Thymus (tissue), 11 donors: ENCODE results near the gene MXRA8. TPM values are rescaled to one million over a fixed set of nuclear protein-coding genes. Genes with fewer than 3 reads are reported as not detected.

Experiments used
- DNase-seq, 9 donors: peaks; one replicate each; pipeline ENCODE4 v3.0.0-alpha.2; 2013; ENCODE audit warnings: low spot score in 9 of 9, low read depth in 6 of 9, missing footprints in 1 of 9
- H3K27ac ChIP-seq, 2 donors: one replicate each; pipeline ENCODE4 v1.5.1; 2013; ENCODE audit warnings: control low read depth in 1 of 2, low read depth in 1 of 2, low read length in 1 of 2, mild to moderate bottlenecking in 1 of 2, moderate library complexity in 1 of 2
- H3K27me3 ChIP-seq, 2 donors: one replicate each; pipeline ENCODE4 v1.5.1; 2013; ENCODE audit warnings: low read length in 1 of 2; ENCODE audit not compliant: control insufficient read depth in 2 of 2, insufficient read depth in 1 of 2
- H3K36me3 ChIP-seq, 2 donors: one replicate each; pipeline ENCODE4 v1.5.1; 2013; ENCODE audit warnings: low read length in 1 of 2, mild to moderate bottlenecking in 1 of 2, moderate library complexity in 1 of 2; ENCODE audit not compliant: control insufficient read depth in 2 of 2, insufficient read depth in 2 of 2
- H3K4me1 ChIP-seq, 2 donors: one replicate each; pipeline ENCODE4 v1.5.1; 2013; ENCODE audit warnings: low read length in 2 of 2; ENCODE audit not compliant: control insufficient read depth in 2 of 2, insufficient read depth in 2 of 2
- H3K4me3 ChIP-seq, 2 donors: one replicate each; pipeline ENCODE4 v1.5.1; 2013; ENCODE audit warnings: low read length in 2 of 2, control low read depth in 1 of 2, mild to moderate bottlenecking in 1 of 2
- H3K9me3 ChIP-seq, 2 donors: one replicate each; pipeline ENCODE4 v1.5.1; 2013; ENCODE audit warnings: low read length in 1 of 2, mild to moderate bottlenecking in 1 of 2; ENCODE audit not compliant: control insufficient read depth in 2 of 2, insufficient read depth in 1 of 2
- WGBS: extraction: QIAGEN DNeasy Blood & Tissue Kit; methylation state at CpG from one replicate; pipeline ENCODE4 v1.1.7; 2013; 5-methylcytosine and 5-hydroxymethylcytosine counted together
- polyA plus RNA-seq: library from polyadenylated mRNA; stranded (reverse); fragments of 200-250 nt; gene quantifications from one replicate; pipeline ENCODE4 v1.2.3, GENCODE V29; 2013
- total RNA-seq: library from RNA; stranded (reverse); fragments of 120-200 nt; gene quantifications from one replicate; pipeline ENCODE4 v1.2.4, GENCODE V29; 2013
- donor health status: healthy.

The MXRA8 gene
- total and polyA plus RNA-seq, 2 donors: 2.7 to 9.6 TPM

DNA sequence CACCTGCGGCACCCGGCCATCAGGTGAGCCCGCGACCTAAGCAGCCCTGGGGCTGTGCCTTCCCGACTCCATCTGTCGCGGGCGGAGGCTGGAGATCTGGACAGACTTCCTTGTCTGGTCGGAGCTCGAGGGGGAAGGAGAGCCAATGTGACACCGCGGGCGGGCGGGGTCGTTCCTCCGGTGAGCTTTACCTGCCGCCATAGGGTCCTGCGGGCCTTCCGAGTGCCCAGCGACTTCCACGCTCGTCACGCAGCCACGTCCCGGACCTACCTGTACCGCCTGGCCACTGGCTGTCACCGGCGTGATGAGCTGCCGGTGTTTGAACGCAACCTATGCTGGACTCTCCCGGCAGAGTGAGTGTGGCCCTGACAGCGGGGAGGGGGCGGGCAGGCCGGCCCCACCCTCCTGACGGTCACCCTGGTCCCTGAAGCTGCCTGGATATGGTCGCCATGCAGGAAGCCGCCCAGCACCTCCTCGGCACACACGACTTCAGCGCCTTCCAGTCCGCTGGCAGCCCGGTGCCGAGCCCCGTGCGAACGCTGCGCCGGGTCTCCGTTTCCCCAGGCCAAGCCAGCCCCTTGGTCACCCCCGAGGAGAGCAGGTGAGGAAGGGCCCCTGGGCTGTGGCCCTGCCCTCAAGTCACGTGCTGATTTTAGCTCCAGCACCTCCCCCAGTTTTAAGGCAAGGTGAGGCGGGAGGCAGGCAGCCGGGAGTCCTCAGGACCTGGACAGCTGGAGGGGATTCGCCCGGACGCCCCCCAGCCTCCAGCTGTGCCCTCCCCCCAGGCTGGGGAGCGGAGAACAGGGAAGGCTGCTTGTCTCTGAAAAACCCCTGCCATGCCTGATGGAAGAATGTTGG lies 48.9 kb downstream of the MXRA8 start:
- 66% methylated on average over 57 of the region's 57 CpGs for WGBS
- Histone ChIP-seq H3K4me1 (peaks cover 24 to 34% of the 10 kb centered on the region in 2 donors), H3K9me3 (peaks cover 0 to 3% of the 10 kb centered on the region in 2 donors), H3K4me3 (peak overlapping the region; percentile 50 to 82), H3K36me3 (peaks cover 39 to 44% of the 10 kb centered on the region in 2 donors), H3K27ac (no peak overlapping the region), H3K27me3 (peaks cover 0 to 4% of the 10 kb centered on the region in 2 donors)
- DNase-seq: peak in 1 of 9 donors; percentile 20

DNA sequence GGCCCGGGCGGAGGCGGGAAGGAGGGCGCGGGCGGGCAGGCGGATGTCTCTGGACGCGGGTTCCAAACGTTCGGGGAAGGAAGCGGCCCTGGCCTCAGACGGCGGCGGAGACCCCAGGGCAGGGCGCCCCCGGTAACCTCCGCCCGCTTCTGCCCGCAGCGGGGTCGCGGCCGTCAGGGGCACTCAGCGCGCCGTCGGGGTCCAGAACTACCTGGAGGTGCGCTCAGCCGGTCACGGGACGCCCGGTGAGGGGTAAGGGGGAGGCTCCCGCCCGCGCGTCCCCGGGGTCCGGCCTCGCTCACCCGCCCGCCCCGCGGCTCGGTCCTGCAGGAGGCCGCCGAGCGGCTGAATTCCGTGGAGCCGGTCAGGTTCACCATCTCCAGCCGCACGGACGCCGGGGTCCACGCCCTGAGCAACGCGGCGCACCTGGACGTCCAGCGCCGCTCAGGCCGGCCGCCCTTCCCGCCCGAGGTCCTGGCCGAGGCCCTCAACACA lies 49.6 kb downstream of the MXRA8 start:
- peaks cover 34 to 37% of the 10 kb centered on the region in 2 donors for H3K36me3 ChIP-seq
- H3K27ac ChIP-seq: peak overlapping the region in 1 of 2 donors; percentile 88
- WGBS: 1% methylated on average over 66 of the region's 66 CpGs
- peak overlapping the region; percentile 50 to 82 for H3K4me3 ChIP-seq
- peaks cover 0 to 4% of the 10 kb centered on the region in 2 donors for H3K27me3 ChIP-seq
- DNase-seq: no peak
- H3K9me3 ChIP-seq: peaks cover 0 to 3% of the 10 kb centered on the region in 2 donors
- H3K4me1 ChIP-seq: peaks cover 27 to 36% of the 10 kb centered on the region in 2 donors

DNA sequence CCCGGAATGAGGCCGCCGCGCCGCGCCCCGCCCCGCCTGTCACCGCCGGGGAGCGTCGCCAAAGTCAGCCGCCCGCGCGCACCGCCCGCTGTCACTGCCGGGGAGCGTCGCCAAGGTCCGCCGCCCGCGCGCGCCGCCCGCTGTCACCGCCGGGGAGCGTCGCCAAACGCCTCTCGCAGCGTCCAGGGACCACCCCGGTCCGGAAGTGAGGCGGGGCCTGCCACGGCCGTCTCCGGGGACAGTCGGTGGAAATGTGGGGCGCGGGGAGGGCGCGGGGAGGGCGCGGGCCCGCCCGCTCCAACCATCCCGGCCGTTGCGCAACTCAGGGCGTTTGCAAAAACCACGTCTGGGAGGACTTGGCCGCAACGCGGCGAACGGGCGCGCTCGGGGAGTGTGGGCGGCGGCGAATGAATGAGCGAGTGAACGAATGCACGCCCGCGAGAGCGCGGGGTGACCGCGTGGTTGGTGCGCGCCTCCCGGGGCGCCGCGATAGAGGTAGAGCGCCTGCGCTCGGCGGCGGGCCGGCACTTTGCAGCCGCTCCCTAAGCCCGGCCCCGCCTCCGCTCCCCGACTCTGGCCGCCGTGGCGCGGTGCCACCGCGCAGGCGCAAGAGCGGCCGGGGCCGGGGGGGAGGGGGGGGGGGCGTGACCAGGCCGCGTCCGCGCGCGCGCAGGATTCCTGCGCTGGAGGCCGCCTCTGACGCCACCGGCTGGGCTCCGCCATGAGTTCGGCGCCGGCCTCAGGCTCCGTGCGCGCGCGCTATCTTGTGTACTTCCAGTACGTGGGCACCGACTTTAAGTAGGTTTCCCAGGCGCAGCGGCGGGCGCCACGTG lies 50.2 kb downstream of the MXRA8 start, which contains the start of the genes ACAP3 and PUSL1:
ACAP3 (minus strand) TSS at position 8 of the 833 bp plus-strand sequence. CDS start 115 bp downstream, outside the sequence.
PUSL1 (plus strand) TSS at position 675 of the 833 bp plus-strand sequence; CDS start at position 722, 47 bp downstream.
- Histone ChIP-seq H3K4me3 (peak within 1 kb of the TSS; percentile 72 to 82), H3K27me3 (peaks cover 0 to 4% of the 10 kb centered on the region in 2 donors), H3K9me3 (peaks cover 0 to 3% of the 10 kb centered on the region in 2 donors), H3K4me1 (peaks cover 27 to 36% of the 10 kb centered on the region in 2 donors), H3K27ac (peak within 1 kb of the TSS; percentile 97), H3K36me3 (peaks cover 27 to 30% of the 10 kb centered on the region in 2 donors)
- DNase-seq: peak; percentile 62 to 95 (median 86)
- WGBS: under 1% methylated on average over 130 of the region's 131 CpGs

DNA sequence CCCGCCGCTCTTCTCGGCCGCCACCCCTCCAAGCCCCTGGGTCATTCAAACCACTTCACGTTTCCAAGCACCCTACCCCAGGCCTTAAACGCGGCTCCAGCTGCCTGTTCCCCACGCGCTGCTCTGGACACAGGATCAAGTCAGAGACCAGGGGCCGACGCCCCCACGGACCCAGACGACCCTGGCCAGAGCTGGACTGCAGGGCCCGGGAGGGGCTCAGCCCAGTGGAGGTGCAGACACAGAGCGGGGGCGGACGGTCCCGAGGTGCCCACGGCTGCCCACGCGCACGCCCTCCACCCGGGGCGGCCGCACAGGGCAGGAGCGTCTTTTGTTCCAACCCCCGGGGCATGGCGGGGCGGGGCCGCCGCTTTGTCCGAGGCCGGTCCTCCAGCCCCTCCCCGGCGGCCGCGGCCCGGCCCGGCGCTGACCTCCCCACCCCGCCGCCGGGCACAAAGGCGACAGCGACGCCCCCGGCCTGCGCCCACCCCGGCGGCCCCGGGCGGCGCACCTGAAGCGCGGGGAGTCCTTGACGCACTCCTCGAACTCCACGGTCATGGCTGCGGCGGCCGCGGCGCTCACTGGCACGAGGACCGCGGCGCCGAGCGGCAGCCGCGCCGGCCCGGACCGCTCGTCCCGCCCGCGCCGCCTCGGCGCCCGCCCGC lies 51.0 kb downstream of the MXRA8 start:
- Histone ChIP-seq H3K4me3 (peak overlapping the region; percentile 63 to 82), H3K27ac (peak overlapping the region in 1 of 2 donors; percentile 97), H3K9me3 (peaks cover 0 to 3% of the 10 kb centered on the region in 2 donors), H3K4me1 (peaks cover 27 to 36% of the 10 kb centered on the region in 2 donors), H3K36me3 (peaks cover 20 to 23% of the 10 kb centered on the region in 2 donors), H3K27me3 (peaks cover 0 to 4% of the 10 kb centered on the region in 2 donors)
- WGBS: 2% methylated on average over 83 of the region's 83 CpGs
- peak in 2 of 9 donors; percentile 15 to 30 for DNase-seq

DNA sequence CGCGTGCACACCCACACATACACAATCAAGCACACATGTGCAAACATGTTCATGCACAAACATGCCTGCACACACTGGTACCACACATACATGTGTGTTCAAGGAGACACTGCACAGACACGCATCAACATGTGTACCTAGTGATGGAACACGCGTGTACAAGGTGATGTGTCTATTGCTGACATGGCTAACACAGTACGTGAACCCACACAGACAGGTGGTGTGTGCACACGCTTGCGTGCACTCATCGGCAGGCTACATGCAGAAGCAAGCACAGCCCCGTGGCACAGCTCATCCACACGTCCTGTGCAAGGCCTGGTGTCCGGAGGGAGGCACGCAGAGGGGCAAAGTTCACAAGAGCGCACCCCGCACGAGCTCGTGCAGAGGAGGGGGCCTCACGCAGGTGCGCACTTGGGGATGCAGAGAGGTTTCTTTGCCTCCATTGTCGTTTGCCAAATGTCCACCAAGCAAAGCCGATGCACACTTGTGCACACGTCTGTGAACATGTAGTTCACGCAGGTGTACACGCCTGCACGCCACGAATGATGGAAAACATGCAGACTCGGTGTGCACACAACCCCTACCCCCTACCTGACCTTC lies 51.6 kb downstream of the MXRA8 start:
- H3K4me1 ChIP-seq: peaks cover 27 to 36% of the 10 kb centered on the region in 2 donors
- H3K36me3 ChIP-seq: peaks cover 13 to 17% of the 10 kb centered on the region in 2 donors
- peak in 1 of 9 donors; percentile 24 for DNase-seq
- peaks cover 0 to 3% of the 10 kb centered on the region in 2 donors for H3K9me3 ChIP-seq
- WGBS: 67% methylated on average over 27 of the region's 27 CpGs
- peak overlapping the region in 1 of 2 donors; percentile 7 for H3K27ac ChIP-seq
- peak overlapping the region; percentile 63 to 82 for H3K4me3 ChIP-seq
- peaks cover 0 to 4% of the 10 kb centered on the region in 2 donors for H3K27me3 ChIP-seq

DNA sequence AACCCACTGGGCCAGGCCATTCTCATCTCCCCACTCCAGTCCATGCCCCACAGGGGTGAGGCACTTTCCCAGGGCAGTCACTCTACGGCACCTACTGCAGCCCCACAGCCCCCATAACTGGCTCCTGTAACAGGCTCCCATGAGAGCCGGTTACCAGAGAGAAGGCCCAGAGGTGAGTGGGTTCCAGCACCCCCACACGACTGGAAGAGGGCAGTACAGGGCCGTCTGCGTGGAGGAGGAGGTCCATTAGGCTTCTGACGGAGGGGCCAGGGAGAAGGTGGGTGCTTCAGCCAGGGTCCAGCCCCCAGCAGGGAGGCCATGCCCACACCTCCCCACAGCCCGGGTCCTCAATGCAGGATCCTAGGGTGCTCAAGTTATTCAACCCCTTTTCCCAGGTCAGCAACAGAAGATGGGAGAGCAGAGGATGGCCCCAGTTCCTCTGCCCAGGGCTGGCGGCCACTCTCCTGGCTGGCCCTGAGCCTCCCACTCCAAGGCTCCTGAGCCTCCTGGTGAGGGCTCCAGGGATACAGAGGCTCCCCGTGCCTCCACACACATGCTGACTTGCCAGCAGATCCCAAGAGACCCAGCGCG lies 52.2 kb downstream of the MXRA8 start:
- H3K36me3 ChIP-seq: peaks cover 7 to 11% of the 10 kb centered on the region in 2 donors
- H3K9me3 ChIP-seq: peaks cover 0 to 3% of the 10 kb centered on the region in 2 donors
- H3K27me3 ChIP-seq: peaks cover 0 to 4% of the 10 kb centered on the region in 2 donors
- DNase-seq: peak in 1 of 9 donors; percentile 43
- H3K4me1 ChIP-seq: peaks cover 27 to 36% of the 10 kb centered on the region in 2 donors
- peak overlapping the region; percentile 9 to 94 for H3K27ac ChIP-seq
- 46% methylated on average over 11 of the region's 11 CpGs for WGBS
- H3K4me3 ChIP-seq: peak overlapping the region; percentile 44 to 63

DNA sequence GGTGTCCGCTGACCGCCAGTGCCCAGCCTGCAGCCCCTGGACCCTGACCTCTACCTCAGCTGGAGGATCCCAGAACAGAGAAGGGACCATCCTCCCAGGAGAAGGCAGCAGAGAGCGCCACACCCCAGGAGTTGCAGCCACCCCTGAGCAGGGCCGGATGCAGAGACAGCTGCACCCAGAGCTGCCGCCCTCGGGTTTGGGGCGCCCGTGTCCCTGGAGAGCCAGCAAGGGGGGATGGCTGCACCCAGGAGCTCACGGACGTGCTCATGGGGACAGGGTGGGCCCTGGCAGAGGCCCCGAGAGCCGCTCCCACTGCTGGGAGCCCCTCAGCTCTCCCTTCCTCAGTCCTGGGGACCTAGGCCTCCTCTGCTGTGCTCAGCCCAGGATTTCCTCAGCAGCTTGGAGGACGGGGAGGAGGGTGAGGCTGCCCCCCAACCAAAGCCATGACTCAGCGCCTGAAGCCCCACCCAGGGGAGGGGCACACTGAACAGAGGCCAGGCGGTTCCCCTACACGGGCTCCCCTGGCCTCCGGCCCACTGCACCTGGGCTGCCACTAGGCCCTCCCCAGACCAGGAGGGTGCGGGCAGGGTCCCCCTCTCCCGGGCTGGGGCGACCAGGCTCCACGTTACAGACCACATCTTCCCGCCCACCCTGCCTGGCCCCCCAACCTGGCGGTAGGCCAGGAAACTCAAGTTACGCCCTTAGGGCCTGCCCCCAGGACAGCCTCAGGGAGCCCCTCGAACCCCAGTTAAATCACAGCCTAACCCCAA lies 52.9 kb downstream of the MXRA8 start:
- H3K27me3 ChIP-seq: peaks cover 0 to 4% of the 10 kb centered on the region in 2 donors
- peak overlapping the region; percentile 91 to 94 for H3K27ac ChIP-seq
- peaks cover 3 to 4% of the 10 kb centered on the region in 2 donors for H3K36me3 ChIP-seq
- peak in 8 of 9 donors; percentile 49 to 87 (median 70) for DNase-seq
- H3K9me3 ChIP-seq: peaks cover 0 to 4% of the 10 kb centered on the region in 2 donors
- 10% methylated on average over 25 of the region's 25 CpGs for whole genome bisulfite sequencing
- peaks cover 27 to 36% of the 10 kb centered on the region in 2 donors for H3K4me1 ChIP-seq
- H3K4me3 ChIP-seq: peak overlapping the region; percentile 44 to 63
